ENCODE data around the gene NDUFC1.

- TF ChIP-seq POLR2A (IDR thresholded peaks at IDR 0.05) (no peak), EP300 (IDR thresholded peaks at IDR 0.05; ENCODE audit: low read depth) (no peak)
- TF ChIP-seq, protein P1, sequence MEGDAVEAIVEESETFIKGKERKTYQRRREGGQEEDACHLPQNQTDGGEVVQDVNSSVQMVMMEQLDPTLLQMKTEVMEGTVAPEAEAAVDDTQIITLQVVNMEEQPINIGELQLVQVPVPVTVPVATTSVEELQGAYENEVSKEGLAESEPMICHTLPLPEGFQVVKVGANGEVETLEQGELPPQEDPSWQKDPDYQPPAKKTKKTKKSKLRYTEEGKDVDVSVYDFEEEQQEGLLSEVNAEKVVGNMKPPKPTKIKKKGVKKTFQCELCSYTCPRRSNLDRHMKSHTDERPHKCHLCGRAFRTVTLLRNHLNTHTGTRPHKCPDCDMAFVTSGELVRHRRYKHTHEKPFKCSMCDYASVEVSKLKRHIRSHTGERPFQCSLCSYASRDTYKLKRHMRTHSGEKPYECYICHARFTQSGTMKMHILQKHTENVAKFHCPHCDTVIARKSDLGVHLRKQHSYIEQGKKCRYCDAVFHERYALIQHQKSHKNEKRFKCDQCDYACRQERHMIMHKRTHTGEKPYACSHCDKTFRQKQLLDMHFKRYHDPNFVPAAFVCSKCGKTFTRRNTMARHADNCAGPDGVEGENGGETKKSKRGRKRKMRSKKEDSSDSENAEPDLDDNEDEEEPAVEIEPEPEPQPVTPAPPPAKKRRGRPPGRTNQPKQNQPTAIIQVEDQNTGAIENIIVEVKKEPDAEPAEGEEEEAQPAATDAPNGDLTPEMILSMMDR (IDR thresholded peaks at IDR 0.05) = no peak
Observed at GRCh38 chr4:139330283-139330682, 28.0 kb upstream of the NDUFC1 start.

All from transverse colon (tissue), 3 donors.